NCI-H526 (cell line): Measurements from ENCODE around the gene LRRC7.
A peak's percentile ranks its signal among the peaks of the same experiment; 100 is the strongest.

Experiments used
- DNase-seq, 2 experiments: peaks; one replicate each; lab custom pipeline; 2025; lab: John Stamatoyannopoulos, UW

LRRC7 gene

GRCh38 chr1:69567652-69568420 is at the start of gene LRRC7:
LRRC7 (plus strand) TSS chr1:69567922; CDS start chr1:69568640, 718 bp downstream.
- DNase-seq: peak; percentile 30 to 87

GRCh38 chr1:69519006-69519405 is 48.7 kb upstream of the LRRC7 start:
- no peak for DNase-seq

GRCh38 chr1:69520326-69520725 is 47.4 kb upstream of the LRRC7 start:
- DNase-seq: no peak

GRCh38 chr1:69523032-69523431 is 44.7 kb upstream of the LRRC7 start:
- no peak for DNase-seq

GRCh38 chr1:69523461-69523860 is 44.3 kb upstream of the LRRC7 start:
- no peak for DNase-seq

- no peak for DNase-seq
Observed at GRCh38 chr1:69524015-69524414, 43.7 kb upstream of the LRRC7 start.

- DNase-seq: no peak
Observed at GRCh38 chr1:69527273-69527672, 40.4 kb upstream of the LRRC7 start.

GRCh38 chr1:69528376-69528775 is 39.3 kb upstream of the LRRC7 start:
- DNase-seq: peak; percentile 35 to 52

- DNase-seq: no peak
Observed at GRCh38 chr1:69533343-69533742, 34.4 kb upstream of the LRRC7 start.

GRCh38 chr1:69534829-69535228 is 32.9 kb upstream of the LRRC7 start:
- no peak for DNase-seq

GRCh38 chr1:69535490-69535889 is 32.2 kb upstream of the LRRC7 start:
- DNase-seq: no peak

GRCh38 chr1:69540052-69540451 is 27.7 kb upstream of the LRRC7 start:
- no peak for DNase-seq

GRCh38 chr1:69551476-69552324 is 16.0 kb upstream of the LRRC7 start:
- DNase-seq: peak in 1 of 2 experiments; percentile 13

- DNase-seq: no peak
Observed at GRCh38 chr1:69553726-69554125, 14.0 kb upstream of the LRRC7 start.

GRCh38 chr1:69568421-69569174 is 876 bp downstream of the LRRC7 start:
- DNase-seq: peak; percentile 3 to 52

GRCh38 chr1:69569175-69569541 is 1.4 kb downstream of the LRRC7 start:
- DNase-seq: peak in 1 of 2 experiments; percentile 38

GRCh38 chr1:69569576-69570328 is 2.0 kb downstream of the LRRC7 start:
- DNase-seq: peak in 1 of 2 experiments; percentile 20

GRCh38 chr1:69570356-69570755 is 2.6 kb downstream of the LRRC7 start:
- DNase-seq: no peak

GRCh38 chr1:69572921-69573320 is 5.2 kb downstream of the LRRC7 start:
- no peak for DNase-seq

- no peak for DNase-seq
Observed at GRCh38 chr1:69573911-69574310, 6.2 kb downstream of the LRRC7 start.

- DNase-seq: no peak
Observed at GRCh38 chr1:69585666-69586065, 17.9 kb downstream of the LRRC7 start.

GRCh38 chr1:69587391-69587790 is 19.7 kb downstream of the LRRC7 start:
- DNase-seq: no peak
